ENCODE measurements around the gene OSBPL6. TPM values are rescaled to one million over a fixed set of nuclear protein-coding genes. Genes with fewer than 3 reads are reported as not detected.

Gene OSBPL6
- polyA plus RNA-seq, 1 donor from 2014 or later = 12.8 TPM

GRCh38 chr2:178285287-178285615 lies 90.9 kb downstream of the OSBPL6 start:
- no peaks in the 10 kb centered on the region for H3F3A ChIP-seq (ENCODE audit: insufficient read depth, low read length, poor library complexity, severe bottlenecking)
- no peaks in the 10 kb centered on the region for H3K79me2 ChIP-seq (replicated peaks; ENCODE audit: insufficient read depth, low read length)
- H3K9me2 ChIP-seq (ENCODE audit: insufficient read depth, low read length) = no peaks in the 10 kb centered on the region
- no peaks in the 10 kb centered on the region for H3K36me3 ChIP-seq (ENCODE audit: insufficient read depth, low read length)
- no peaks in the 10 kb centered on the region for H4K20me1 ChIP-seq (ENCODE audit: insufficient read depth)
- H2AFZ ChIP-seq (ENCODE audit: low read depth, low read length) = no peak overlapping the region
- H3K9me3 ChIP-seq (ENCODE audit: low read length) = no peaks in the 10 kb centered on the region
- H3K27me3 ChIP-seq (ENCODE audit: insufficient read depth, low read depth, low read length) = no peaks in the 10 kb centered on the region
- H3K9ac ChIP-seq (ENCODE audit: low read length) = no peak overlapping the region
- H3K4me2 ChIP-seq (ENCODE audit: low read length) = no peak overlapping the region
- TF ChIP-seq MXI1 (conservative IDR thresholded peaks at IDR 0.05; ENCODE audit: poor library complexity, severe bottlenecking) (no peak), EZH2 (IDR thresholded peaks at IDR 0.05; ENCODE audit: borderline replicate concordance, insufficient read depth, low read length, poor library complexity, severe bottlenecking) (no peak), CTCF (IDR thresholded peaks at IDR 0.05; ENCODE audit: poor library complexity, severe bottlenecking) (no peak), SMC3 (conservative IDR thresholded peaks at IDR 0.05; ENCODE audit: poor library complexity) (no peak), TAF1 (IDR thresholded peaks at IDR 0.05; ENCODE audit: low read depth) (no peak), EP300 (conservative IDR thresholded peaks at IDR 0.05; ENCODE audit: poor library complexity, severe bottlenecking) (no peak), POLR2AphosphoS5 (IDR thresholded peaks at IDR 0.05) (no peak), RAD21 (conservative IDR thresholded peaks at IDR 0.05) (no peak)
- TF ChIP-seq, protein P1, sequence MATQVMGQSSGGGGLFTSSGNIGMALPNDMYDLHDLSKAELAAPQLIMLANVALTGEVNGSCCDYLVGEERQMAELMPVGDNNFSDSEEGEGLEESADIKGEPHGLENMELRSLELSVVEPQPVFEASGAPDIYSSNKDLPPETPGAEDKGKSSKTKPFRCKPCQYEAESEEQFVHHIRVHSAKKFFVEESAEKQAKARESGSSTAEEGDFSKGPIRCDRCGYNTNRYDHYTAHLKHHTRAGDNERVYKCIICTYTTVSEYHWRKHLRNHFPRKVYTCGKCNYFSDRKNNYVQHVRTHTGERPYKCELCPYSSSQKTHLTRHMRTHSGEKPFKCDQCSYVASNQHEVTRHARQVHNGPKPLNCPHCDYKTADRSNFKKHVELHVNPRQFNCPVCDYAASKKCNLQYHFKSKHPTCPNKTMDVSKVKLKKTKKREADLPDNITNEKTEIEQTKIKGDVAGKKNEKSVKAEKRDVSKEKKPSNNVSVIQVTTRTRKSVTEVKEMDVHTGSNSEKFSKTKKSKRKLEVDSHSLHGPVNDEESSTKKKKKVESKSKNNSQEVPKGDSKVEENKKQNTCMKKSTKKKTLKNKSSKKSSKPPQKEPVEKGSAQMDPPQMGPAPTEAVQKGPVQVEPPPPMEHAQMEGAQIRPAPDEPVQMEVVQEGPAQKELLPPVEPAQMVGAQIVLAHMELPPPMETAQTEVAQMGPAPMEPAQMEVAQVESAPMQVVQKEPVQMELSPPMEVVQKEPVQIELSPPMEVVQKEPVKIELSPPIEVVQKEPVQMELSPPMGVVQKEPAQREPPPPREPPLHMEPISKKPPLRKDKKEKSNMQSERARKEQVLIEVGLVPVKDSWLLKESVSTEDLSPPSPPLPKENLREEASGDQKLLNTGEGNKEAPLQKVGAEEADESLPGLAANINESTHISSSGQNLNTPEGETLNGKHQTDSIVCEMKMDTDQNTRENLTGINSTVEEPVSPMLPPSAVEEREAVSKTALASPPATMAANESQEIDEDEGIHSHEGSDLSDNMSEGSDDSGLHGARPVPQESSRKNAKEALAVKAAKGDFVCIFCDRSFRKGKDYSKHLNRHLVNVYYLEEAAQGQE (IDR thresholded peaks at IDR 0.05; ENCODE audit: borderline replicate concordance) = no peak
- H3K27ac ChIP-seq (ENCODE audit: low read length) = no peak overlapping the region
- no peak overlapping the region for H3K4me3 ChIP-seq (ENCODE audit: low read length)

- Histone ChIP-seq H3K27ac (ENCODE audit: low read length) (no peak overlapping the region), H3K27me3 (ENCODE audit: insufficient read depth, low read depth, low read length) (no peaks in the 10 kb centered on the region), H3K36me3 (ENCODE audit: insufficient read depth, low read length) (no peaks in the 10 kb centered on the region), H3K4me3 (ENCODE audit: low read length) (no peak overlapping the region), H2AFZ (ENCODE audit: low read depth, low read length) (no peak overlapping the region), H3F3A (ENCODE audit: insufficient read depth, low read length, poor library complexity, severe bottlenecking) (no peaks in the 10 kb centered on the region), H3K4me2 (ENCODE audit: low read length) (no peak overlapping the region), H3K9me2 (ENCODE audit: insufficient read depth, low read length) (no peaks in the 10 kb centered on the region), H3K79me2 (replicated peaks; ENCODE audit: insufficient read depth, low read length) (no peaks in the 10 kb centered on the region), H4K20me1 (ENCODE audit: insufficient read depth) (no peaks in the 10 kb centered on the region), H3K9ac (ENCODE audit: low read length) (no peak overlapping the region), H3K9me3 (ENCODE audit: low read length) (no peaks in the 10 kb centered on the region)
- TF ChIP-seq POLR2AphosphoS5 (IDR thresholded peaks at IDR 0.05) (no peak), RAD21 (conservative IDR thresholded peaks at IDR 0.05) (no peak), EZH2 (IDR thresholded peaks at IDR 0.05; ENCODE audit: borderline replicate concordance, insufficient read depth, low read length, poor library complexity, severe bottlenecking) (no peak), EP300 (conservative IDR thresholded peaks at IDR 0.05; ENCODE audit: poor library complexity, severe bottlenecking) (no peak), TAF1 (IDR thresholded peaks at IDR 0.05; ENCODE audit: low read depth) (no peak), CTCF (IDR thresholded peaks at IDR 0.05; ENCODE audit: poor library complexity, severe bottlenecking) (no peak), MXI1 (conservative IDR thresholded peaks at IDR 0.05; ENCODE audit: poor library complexity, severe bottlenecking) (no peak), SMC3 (conservative IDR thresholded peaks at IDR 0.05; ENCODE audit: poor library complexity) (no peak)
- TF ChIP-seq, protein P1 (IDR thresholded peaks at IDR 0.05; ENCODE audit: borderline replicate concordance) = no peak
Observed at GRCh38 chr2:178286636-178287035, 92.3 kb downstream of the OSBPL6 start.
